HG03457 (cell line): ENCODE data around the gene S100A8.

Experiments
- ATAC-seq: cut with Tn5 transposase; IDR thresholded peaks from one replicate; pipeline ENCODE4 v1.9.1; 2021; ENCODE audit warnings: moderate number of reproducible peaks; ENCODE audit not compliant: unreplicated experiment

The S100A8 gene

DNA sequence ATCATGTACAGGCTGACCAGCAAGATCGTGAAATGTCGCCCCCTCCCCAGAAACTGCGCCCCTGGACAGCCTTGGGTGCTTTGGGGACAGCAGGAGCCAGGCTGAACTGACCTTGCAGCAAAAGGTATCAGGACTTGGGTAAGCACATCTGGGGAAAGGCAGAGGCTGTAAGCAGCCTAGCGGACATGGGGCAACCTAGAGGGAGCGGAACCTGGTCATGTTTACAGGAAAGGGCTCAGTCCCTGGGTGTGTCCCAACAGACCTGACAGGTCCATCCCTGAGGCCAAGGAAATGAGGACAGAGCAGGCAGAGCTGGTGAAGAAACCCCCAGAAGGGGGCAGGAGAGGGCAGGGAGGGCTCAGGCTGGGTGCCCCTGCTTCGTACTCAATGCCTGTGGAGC is 3.1 kb upstream of the S100A8 start:
- no peak for ATAC-seq

DNA sequence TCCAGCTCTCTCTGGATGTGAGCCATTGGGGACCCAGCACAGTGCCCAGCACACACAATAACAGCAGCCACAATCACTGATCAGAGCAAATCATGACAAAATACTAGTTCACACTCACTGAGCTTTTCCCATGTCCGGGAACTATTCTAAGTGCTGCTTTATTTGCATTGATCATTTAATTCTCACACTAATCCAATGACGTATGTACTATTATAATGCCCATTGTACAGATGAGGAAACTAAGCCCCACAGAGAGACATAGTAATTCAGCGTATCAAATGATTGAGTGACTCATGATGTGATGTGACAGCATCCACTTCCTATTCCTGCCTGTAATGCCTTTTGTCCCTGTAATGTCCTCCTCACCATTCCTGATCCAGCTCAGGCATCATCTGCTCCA is 1.9 kb upstream of the S100A8 start:
- ATAC-seq, result no peak

DNA sequence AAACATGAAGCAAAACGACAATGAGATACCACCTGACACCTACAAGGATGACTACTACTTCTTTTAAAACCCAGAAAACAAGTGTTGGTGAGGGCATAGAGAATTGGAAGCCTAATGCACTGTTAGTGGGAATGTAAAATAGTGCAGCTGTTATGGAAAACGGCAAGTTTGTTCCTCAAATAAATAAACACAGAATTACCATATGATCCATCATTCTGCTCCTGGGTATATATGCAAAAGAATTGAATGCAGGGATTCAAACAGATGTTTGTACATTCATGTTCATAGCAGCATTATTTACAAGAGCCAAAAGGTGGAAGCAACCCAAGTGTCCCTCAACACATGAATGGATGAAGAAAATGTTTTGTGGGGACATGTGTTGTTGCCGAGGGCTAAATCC is 1.4 kb upstream of the S100A8 start:
- ATAC-seq, result no peak

DNA sequence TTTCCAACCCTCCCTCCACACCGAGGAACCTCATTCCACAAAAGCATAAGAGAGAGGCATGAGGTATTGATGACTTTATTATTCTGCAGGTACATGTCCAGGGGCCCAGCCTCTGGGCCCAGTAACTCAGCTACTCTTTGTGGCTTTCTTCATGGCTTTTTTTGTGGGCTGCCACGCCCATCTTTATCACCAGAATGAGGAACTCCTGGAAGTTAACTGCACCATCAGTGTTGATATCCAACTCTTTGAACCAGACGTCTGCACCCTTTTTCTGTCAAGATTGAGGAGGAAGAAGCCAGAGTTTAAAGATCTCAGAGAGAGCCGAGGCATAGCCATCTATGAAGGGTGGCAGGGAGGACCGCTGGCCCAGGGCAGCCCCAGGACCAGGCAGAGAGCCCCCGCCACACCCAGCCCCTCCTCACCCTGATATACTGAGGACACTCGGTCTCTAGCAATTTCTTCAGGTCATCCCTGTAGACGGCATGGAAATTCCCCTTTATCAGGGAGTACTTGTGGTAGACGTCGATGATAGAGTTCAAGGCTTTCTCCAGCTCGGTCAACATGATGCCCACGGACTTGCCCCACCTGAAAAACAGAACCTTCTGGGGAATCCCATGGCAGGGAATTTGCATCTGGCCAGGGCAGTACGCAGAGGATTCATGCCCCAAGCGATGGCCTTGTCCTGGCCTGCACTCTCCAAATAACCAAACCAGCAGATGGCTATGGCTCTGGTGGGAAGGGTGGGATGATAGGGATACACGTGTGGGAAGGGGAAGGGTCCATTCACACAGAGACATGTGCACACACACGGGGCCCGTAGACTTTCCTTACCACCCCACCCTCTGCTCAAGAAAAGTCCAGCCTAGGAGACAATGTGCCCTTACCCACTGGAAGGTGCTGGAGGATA is 647 bp downstream of the S100A8 start:
- ATAC-seq, result no peak

DNA sequence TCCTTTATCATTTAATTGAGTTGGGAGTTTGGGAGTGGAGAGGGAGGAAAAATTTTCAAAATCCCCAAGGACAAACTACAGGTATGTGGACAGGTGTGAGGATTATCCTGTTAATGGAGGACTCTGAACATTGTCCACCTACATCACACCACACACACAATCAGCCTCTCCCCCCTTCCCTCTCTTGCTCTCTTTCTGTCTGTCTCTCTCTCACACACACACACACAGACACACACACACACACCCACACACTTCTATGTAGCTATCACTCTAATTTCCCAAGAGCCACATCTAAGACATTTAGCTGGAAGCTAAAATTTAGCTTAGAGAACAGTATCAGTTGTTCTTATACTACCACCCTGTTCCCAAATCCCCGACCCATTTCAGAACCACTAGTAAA is 1.5 kb downstream of the S100A8 start:
- ATAC-seq, result no peak

DNA sequence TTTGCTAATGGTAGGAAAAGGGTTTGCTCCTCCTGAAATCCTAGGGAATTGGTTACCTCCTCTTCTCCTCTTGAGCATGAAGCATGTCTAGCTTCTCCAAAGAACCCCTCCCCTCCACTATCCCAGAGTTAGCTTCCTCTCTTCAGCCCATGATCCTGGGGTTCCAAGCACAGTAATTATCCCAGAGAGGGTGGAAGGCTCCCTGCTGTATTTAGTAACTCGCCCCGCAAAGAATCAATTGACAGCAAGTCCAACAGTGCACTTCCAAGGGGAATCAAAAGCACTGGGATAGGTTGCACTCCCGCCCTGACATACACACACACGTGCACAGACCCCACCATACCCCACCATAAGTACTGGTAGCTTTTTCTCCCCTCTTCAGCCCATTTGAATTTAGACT is 3.1 kb downstream of the S100A8 start:
- no peak for ATAC-seq

DNA sequence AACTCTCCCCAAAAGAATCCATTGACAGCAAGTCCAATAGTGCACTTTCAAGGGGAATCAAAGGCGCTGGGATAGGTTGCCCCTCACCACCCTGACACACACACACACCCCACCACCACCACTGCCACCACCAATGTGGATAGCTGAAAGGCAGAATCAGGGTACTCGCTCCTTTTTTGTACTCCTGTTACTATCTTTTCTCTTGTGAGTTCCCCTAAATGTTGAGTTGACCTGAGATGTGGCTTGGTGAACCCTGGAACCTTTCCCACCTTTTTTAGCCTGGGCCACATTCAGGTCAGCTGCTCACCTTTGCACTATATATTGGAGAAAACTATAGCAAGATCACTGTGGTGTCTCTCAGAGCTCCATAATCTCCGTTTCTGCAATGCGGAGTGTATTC is 3.9 kb downstream of the S100A8 start:
- ATAC-seq, result no peak

DNA sequence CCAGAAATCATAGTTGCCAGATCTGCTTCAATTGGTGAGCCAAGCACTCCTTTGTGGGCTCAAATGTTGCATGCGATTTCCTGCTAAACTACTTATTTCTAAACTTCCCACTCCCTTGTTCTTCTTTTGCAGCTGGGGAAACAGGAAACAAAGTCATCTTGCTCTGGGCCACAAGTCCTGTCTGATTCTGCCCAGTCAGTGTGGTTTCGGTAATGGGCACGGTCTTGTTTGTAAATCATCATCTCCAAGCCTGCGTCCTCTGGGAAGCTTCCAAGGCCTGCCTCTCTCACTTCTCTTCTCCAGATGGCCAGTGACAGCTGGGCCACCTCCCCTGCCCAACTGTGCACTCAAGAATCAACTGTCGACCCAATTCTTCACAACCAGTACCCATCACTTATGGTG is 4.4 kb downstream of the S100A8 start:
- ATAC-seq, result no peak

DNA sequence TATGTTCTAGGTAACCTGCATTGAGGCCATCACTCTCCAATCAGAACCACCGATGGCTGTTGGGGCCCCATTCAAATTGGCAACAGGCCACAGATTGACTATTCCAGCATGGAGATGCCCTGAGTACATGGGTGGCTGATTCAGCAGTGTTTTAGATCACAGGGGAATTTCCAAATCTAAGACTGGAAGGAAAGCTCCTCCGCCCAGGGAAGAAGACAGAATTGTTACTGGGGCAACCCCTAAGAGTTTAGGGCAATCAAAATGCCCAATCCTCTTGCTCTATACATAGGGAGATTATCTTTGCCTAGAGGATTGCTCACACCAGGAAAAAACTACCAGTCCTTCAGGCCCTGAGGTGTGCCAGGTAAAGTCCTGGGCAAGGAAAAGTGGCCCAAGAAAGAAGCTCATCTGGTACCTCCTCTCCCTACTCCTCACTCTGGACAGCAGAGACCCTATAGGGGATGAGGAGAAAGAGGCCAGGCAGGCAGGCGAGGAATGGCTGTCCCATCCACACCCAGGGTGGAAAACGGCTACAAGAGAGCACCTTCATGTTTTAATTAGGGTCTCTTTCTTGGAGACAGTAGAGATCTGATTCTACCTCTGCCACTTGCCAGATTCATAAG is 5.8 kb downstream of the S100A8 start:
- ATAC-seq, result no peak

DNA sequence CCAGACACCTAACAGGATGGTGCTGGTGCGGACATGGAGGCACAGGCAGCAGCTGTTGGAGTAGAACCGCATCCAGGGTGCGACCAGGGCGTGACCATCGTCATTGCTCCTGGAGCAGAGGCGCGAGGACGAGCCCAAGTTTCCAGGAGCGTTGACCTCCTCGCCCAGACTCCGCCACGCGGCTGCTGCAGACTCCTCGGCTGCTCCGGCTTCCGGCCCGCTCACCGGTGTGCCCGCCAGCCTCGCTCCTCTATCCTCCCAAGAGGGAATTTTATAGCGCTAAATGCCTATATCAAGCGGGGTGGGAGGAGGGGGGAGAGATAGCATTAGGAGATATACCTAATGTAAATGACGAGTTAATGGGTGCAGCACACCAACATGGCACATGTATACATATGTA is 10.2 kb downstream of the S100A8 start:
- ATAC-seq, result no peak

DNA sequence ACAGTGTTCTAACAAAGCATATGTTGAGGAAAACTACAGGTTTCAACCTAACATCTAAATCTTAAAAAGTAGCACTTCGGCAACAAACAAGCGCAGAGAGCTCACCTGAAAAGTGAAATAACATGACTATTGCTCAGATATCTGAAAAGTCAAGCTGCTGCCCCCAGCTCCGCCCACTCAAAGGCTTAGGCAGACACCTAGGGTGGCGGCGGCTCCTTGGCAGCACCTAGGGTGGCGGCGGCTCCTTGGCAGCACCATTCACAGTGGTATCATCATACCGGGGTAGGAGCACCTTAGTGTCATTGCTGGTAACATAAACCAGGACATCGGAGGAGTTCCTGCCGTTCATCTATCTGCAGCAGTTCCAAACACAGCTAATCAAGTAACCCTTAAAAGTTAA is 11.3 kb downstream of the S100A8 start:
- no peak for ATAC-seq

DNA sequence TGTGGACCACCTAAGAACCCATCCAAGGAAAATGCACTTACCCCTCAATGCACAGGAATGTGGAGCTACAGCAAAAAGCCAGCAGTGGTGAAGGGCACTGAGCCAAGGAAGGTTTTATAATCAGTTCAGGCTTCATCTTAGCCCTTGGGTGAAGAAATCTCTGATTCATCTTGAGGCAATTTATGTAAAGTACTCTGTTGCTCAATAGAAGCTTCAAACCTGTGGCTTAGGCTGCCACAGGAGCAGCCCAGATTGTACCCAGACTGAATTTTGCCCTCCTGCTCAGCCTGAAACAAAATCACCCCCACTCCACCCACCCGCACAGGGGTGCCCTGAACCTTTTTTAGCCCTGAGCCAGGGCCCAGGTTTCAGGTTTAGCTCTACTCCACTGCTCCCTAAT is 15.4 kb downstream of the S100A8 start, which contains the start of gene S100A12:
TSS of gene S100A12 (minus strand) at position 111 of the 400 bp plus-strand sequence. CDS start 1,029 bp downstream, outside the sequence.
- ATAC-seq, result no peak

DNA sequence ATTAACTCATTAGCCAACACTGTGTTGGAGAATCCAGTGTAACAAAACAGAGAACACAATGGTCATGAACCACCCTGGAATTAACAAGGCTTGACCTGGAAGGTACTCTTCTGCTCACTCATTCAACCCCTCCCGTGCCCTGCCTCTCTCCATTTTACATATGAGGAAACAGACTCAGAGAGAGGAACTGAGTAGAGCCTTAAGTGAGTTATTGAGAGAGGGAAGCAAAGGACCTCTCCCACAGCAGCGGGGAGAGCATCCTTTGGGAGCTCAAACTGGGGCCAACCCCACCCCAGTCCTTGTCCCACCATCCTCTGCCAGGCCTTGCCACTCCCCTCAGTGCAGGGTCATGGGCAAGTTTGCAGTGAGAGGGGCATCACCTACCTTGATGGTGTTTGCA is 16.8 kb downstream of the S100A8 start:
- no peak for ATAC-seq

DNA sequence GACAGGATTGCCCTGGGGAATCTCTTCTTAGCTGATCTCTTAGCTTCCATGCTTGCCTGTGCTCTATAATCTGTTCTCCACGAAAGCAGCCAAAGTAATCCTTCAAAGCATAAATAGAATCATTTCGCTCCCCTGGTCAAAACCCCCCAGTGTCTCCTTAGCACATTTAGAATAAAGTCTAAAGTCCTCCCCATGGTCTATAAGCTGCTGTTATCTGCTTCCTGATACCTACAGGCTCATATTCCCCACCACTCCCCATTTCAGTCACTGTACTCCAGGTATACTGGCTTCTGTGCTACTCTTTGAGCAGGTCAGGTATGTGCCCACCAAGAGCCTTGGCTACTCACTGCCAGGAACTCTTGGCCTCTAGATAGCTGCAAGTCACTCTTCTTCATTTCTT is 18.3 kb downstream of the S100A8 start:
- no peak for ATAC-seq

DNA sequence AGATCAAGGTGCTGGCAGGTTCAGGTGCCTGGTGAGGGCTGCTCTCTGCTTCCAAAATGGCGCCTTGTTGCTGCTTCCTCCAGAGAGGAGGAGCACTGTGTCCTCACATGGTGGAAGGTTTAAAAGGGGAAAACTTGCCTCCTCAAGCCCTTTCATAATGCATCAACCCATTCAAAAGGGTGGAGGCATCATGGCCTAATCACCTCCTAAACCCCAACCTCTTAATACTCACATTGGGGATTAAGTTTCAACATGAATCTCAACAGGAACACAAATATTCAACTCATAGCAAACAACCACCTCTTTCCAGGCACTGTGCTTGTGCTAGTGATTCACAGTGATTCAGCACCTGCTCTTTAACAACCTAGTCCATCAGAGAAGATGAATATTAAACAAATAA is 19.6 kb downstream of the S100A8 start:
- ATAC-seq, result no peak

DNA sequence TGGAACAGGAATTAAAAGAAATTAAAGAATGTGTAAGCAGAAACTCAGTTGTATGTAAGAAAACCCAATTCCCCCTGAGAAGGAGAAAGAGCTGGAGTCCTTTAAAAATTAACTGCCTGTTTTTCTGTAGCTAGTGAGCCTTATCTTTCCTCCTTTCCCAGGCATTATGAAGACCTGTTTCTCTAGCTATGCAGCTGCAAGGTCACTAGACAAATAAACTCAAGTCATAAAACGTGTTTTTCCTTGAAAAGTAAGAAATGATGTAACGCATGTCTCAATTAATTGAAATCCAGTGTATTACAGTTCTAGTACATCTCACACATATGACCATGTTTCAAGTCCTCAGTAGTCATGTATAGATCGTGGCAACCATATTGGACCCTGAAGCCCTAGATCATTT is 20.7 kb downstream of the S100A8 start:
- no peak for ATAC-seq

DNA sequence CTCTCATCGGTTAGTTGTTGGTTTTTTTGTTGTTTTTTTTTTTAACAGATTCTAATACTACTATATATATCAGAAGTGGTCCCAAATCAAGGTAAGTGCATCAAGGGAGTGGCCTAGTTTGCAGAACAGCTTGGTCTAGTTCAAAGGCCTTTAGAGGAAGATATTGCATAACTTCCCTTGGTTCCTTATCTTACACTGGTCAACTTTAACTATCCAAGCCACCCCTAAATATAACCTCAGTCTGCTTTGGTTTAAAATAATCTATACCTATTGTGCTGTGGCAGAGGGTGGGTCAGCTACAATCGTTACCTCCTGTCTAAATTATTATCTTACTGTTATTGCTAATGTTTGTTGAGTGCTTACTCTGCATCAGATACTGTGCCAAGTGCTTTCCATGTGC is 22.4 kb downstream of the S100A8 start:
- no peak for ATAC-seq

DNA sequence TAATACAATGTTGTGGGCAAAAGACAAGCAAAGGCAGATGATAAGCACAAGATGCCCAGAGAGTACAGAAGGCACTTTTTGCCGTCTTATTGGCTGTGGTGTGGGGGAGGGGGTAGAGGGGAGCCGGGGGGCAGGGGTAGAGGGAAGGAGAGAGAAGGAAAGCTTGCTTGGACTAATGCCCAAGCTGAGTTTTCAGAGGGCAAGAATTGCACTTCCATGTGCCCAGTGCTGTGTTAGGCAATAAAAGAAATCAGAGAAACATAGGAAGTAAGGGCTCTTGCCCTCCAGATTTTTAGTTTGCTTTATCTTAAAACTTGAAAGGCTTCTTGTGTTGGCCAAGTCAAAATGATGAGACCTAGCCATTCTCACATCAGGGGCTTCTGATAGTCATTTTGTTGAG is 23.8 kb downstream of the S100A8 start:
- ATAC-seq, result no peak

DNA sequence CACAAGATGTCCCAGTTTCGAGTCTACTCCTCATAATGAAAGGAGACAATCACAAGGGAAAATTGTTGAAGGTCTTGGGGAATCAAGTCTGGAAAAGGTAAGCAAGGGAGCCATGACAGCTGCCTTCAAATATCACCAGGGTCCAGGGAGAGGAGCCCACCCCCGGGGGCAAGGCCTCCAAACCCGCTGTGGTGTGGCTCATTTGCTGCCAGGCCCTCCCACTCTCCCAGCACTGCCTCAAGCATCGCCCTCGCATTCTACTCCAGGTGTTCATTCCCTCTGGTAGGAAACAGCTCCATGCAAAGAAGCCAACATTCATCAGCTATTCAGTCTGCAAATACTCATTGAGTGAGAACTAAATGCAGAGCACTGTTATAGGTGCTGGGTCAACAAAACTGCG is 24.6 kb downstream of the S100A8 start:
- no peak for ATAC-seq

DNA sequence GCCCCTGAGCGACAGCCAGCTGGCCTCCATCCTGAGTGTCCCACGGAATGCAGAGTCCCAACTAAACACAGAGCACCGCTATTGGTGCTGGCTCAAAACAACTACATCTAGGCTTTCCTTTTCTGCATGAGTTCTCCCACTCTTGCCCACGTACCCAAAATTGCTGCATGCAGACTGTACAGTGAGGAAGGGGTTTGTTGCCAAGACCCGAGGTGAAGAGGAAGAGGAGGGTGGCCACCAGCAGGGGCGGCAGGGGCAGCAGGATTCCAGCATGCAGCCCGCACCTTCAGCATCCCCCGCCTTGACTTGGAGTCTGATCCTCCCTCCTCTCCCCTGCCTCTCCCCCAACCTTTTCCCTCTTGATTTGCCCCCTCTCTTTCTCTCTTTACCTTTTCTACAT is 25.2 kb downstream of the S100A8 start:
- ATAC-seq, result no peak

DNA sequence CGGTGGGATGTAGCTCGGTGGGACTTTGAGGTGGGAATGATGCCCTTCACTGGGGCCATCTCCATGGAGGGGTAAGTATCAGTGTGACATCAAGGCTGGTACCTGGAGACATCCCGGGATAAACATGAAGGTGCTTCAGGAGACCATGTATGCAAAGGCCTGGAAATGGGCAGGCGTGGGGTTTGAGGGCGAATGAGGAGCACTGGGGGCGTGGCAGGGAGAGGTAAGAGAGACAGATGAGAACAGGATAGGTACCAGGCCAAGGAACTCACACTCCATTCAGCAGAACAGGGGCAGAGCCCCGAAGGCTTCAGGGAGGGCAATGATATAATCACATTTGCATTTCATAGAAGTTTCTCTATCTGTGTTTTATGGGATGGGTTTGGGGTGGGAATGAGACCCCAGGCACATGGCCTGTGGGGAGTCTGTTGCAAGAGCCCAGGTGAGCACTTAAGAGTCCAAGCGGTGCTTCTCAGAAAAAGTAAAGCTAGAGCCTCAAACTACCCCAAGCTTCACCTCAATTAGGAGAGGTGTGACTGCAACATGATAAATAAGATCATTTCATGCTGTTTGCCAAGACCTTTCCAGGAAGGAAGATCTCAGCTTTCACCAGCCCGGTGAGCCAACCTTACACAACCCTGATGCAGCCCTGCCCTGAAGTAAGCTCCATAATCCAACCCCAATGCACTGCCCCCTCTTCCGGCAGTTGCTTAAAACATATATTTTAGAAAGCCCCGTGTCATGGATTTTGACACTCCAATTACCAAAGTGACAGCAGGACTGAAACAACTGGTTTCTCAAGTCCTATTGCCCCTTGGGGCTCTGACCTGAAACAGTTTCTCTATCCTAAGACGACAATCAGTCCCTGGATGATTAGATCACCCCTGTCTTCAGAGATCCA is 25.9 kb downstream of the S100A8 start:
- ATAC-seq, result no peak
